ENCODE measurements around the gene WASF1.
"Not testable (repeated sequence)": the region's sequence is repeated elsewhere in the genome, so short reads cannot be mapped to it uniquely, and the experiment has no call there.

WASF1 gene

GRCh38 chr6:110083875-110084585 lies 95.4 kb downstream of the WASF1 start:
- DNase-seq = no peak

GRCh38 chr6:110075406-110075805 lies 104.1 kb downstream of the WASF1 start:
- no peak for DNase-seq

DNA sequence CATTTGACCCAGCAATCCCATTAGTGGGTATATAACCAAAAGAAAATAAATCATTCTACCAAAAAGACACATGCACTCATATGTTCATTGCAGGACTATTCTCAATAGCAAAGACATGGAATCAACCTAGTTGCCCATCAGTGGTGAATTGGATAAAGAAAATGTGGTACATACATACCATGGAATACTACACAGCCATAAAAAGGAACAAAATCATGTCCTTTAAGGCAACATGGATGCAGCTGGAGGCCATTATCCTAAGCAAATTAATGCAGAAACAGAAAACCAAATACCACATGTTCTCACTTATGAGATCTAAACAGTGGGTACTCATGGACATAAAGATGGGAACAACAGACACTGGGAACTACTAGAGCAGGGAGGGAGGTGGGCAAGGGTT lies 106.0 kb downstream of the WASF1 start:
- DNase-seq = not testable (repeated sequence)

GRCh38 chr6:110068592-110068967 lies 110.9 kb downstream of the WASF1 start:
- DNase-seq = no peak

- no peak for DNase-seq
Observed at GRCh38 chr6:110067837-110068591, 111.5 kb downstream of the WASF1 start.

- DNase-seq = no peak
Observed at GRCh38 chr6:110064744-110065524, 114.5 kb downstream of the WASF1 start.

- DNase-seq = no peak
Observed at GRCh38 chr6:110063594-110064263, 115.7 kb downstream of the WASF1 start.

- DNase-seq = peak; percentile 21
Observed at GRCh38 chr6:110055387-110055735, 124.1 kb downstream of the WASF1 start.

GRCh38 chr6:110054664-110055386 lies 124.6 kb downstream of the WASF1 start:
- DNase-seq = no peak

DNA sequence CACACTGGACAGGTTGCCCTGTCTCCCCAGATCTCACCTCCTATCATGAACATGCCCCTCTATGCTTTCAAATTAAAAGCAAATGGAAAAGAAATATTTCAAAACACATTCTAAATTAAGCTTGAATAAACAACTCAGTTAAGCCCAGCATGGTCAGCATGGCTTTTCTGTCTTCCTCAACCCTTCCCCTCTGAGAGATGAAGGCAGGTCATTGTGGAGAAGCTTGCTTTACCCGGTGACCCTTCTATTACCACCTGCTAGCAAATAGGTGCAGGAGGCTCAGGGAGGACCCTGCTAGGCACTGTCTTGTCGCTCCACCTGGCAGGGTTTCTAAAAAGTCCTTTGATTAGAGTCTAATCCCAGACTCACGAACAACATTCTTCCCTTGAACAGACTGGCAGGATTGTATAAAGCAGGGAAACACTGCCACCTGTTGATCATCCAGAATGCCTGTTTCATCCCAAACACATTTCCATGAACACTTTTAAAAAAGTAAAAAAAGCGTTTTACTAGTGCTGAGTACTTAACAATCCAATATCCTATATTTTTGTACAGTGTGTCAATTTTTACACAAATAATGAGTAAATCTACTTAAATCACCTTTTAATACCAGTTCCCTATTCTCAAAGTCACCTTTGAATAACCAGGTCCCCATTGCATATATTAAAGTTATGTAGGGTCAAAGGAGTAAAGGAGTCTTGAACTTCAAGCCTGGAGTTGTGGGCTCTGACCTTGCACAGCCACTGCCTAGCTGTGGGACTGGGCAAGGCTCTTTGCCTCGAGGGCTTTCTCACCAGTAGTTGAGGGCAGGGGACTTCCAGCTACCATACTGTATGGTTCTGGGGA lies 125.9 kb downstream of the WASF1 start:
- DNase-seq = peak; percentile 26

DNA sequence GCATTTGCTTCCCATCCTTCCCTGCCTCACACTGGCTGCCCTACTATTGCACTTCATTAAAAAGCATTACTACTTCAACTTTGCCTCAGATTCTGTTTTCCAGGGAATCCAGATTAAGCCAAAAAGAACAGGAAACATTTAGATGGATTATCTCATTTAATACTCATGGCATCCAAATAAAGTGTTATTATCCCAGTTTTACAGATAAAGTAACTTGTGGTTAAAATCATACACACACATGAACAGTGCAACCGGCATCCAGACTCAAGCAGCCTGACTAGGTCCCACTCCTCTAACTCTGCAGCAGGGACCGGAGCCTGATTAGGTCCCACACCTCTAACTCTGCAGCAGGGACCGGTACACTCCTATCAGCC lies 129.0 kb downstream of the WASF1 start:
- DNase-seq = no peak
